Ascending aorta (tissue), 2 donors: ENCODE results near the gene METTL15. TPM values are rescaled to one million over a fixed set of nuclear protein-coding genes. Genes with fewer than 3 reads are reported as not detected.
"Not testable (repeated sequence)": the region's sequence is repeated elsewhere in the genome, so short reads cannot be mapped to it uniquely, and the experiment has no call there.

Experiments
- DNase-seq, 2 donors: peaks; one replicate each; pipeline ENCODE4 v3.0.0-alpha.2; 2019; ENCODE audit warnings: low spot score in 2 of 2
- H3K27ac ChIP-seq, 2 donors: fragments of 200-600 bp; sonication (generic); one replicate each; pipeline ENCODE4 v1.5.1; 2016 to 2017; ENCODE audit warnings: mild to moderate bottlenecking in 1 of 2
- H3K27me3 ChIP-seq: fragments of 200-600 bp; sonication (generic); one replicate; pipeline ENCODE4 v1.5.1; 2017
- H3K36me3 ChIP-seq, 2 donors: fragments of 200-600 bp; sonication (generic); one replicate each; pipeline ENCODE4 v1.5.1; 2016
- H3K4me1 ChIP-seq, 2 donors: fragments of 200-600 bp; sonication (generic); one replicate each; pipeline ENCODE4 v1.5.1; 2016 to 2017; ENCODE audit warnings: mild to moderate bottlenecking in 1 of 2
- H3K4me3 ChIP-seq, 2 donors: fragments of 200-600 bp; sonication (generic); one replicate each; pipeline ENCODE4 v1.5.1; 2016 to 2017; ENCODE audit warnings: mild to moderate bottlenecking in 1 of 2
- H3K9me3 ChIP-seq, 2 donors: fragments of 200-600 bp; sonication (generic); one replicate each; pipeline ENCODE4 v1.5.1; 2016
- CTCF ChIP-seq, 3 experiments: fragments of 200-600 bp in 2 of 3; fragments of 450-650 bp in 1 of 3; sonication (generic) in 2 of 3; IDR thresholded peaks; one replicate each; pipeline ENCODE4 v1.5.1; 2016 to 2019; ENCODE audit warnings: antibody characterized with exemption in 3 of 3, mild to moderate bottlenecking in 1 of 3, moderate library complexity in 1 of 3
- intact Hi-C: fragments of 100-400 bp; cut with DNase I; formaldehyde crosslinking; loops from one replicate; pipeline ENCODE4 v1.15.1; 2023
- total RNA-seq: library from RNA; depleted of rRNA; stranded (reverse); fragments of >200 nt; gene quantifications from one replicate; pipeline ENCODE4 v1.1.0, GENCODE V29; 2016

Gene METTL15
- total RNA-seq, 1 donor from 2014 or later = 0.32 TPM

GRCh38 chr11:28251257-28251656 lies 143.1 kb downstream of the METTL15 start:
- Histone ChIP-seq H3K27ac (no peak overlapping the region), H3K9me3 (peaks cover 0 to 3% of the 10 kb centered on the region in 2 donors), H3K36me3 (no peaks in the 10 kb centered on the region), H3K4me3 (no peak overlapping the region), H3K27me3 (no peaks in the 10 kb centered on the region), H3K4me1 (no peaks in the 10 kb centered on the region)
- no peak for TF ChIP-seq CTCF (IDR thresholded peaks at IDR 0.05)
- intact Hi-C loops = no loop called here
- no peak for DNase-seq

GRCh38 chr11:28257761-28258160 lies 149.6 kb downstream of the METTL15 start:
- no peak for TF ChIP-seq CTCF (IDR thresholded peaks at IDR 0.05)
- Histone ChIP-seq H3K9me3 (peaks cover 0 to 16% of the 10 kb centered on the region in 2 donors), H3K4me3 (no peak overlapping the region), H3K4me1 (no peaks in the 10 kb centered on the region), H3K27ac (no peak overlapping the region), H3K36me3 (peaks cover 0 to 5% of the 10 kb centered on the region in 2 donors), H3K27me3 (no peaks in the 10 kb centered on the region)
- no peak for DNase-seq
- intact Hi-C loops = no loop called here

- no peak for DNase-seq
- no peak overlapping the region for H3K4me3 ChIP-seq
- intact Hi-C loops = no loop called here
- peaks cover 0 to 5% of the 10 kb centered on the region in 2 donors for H3K36me3 ChIP-seq
- TF ChIP-seq CTCF (IDR thresholded peaks at IDR 0.05) = no peak
- peaks cover 0 to 13% of the 10 kb centered on the region in 2 donors for H3K9me3 ChIP-seq
- no peaks in the 10 kb centered on the region for H3K4me1 ChIP-seq
- H3K27ac ChIP-seq = no peak overlapping the region
- H3K27me3 ChIP-seq = no peaks in the 10 kb centered on the region
Observed at GRCh38 chr11:28259177-28259843, 151.1 kb downstream of the METTL15 start.

- no peak for DNase-seq
Observed at GRCh38 chr11:28268925-28269324, 160.7 kb downstream of the METTL15 start.

GRCh38 chr11:28269586-28269985 lies 161.4 kb downstream of the METTL15 start:
- intact Hi-C loops = no loop called here
- no peaks in the 10 kb centered on the region for H3K9me3 ChIP-seq
- H3K4me1 ChIP-seq = no peaks in the 10 kb centered on the region
- no peak for TF ChIP-seq CTCF (IDR thresholded peaks at IDR 0.05)
- DNase-seq = no peak
- H3K4me3 ChIP-seq = no peak overlapping the region
- no peaks in the 10 kb centered on the region for H3K36me3 ChIP-seq
- no peaks in the 10 kb centered on the region for H3K27me3 ChIP-seq
- no peak overlapping the region for H3K27ac ChIP-seq

More at GRCh38 chr11:28268925-28269324, 160.7 kb downstream of the METTL15 start:
- intact Hi-C loops = no loop called here
- H3K27ac ChIP-seq = no peak overlapping the region
- TF ChIP-seq CTCF (IDR thresholded peaks at IDR 0.05) = no peak
- H3K4me3 ChIP-seq = no peak overlapping the region
- H3K9me3 ChIP-seq = no peaks in the 10 kb centered on the region
- no peaks in the 10 kb centered on the region for H3K4me1 ChIP-seq
- no peaks in the 10 kb centered on the region for H3K27me3 ChIP-seq
- H3K36me3 ChIP-seq = no peaks in the 10 kb centered on the region

GRCh38 chr11:28272247-28272646 lies 164.1 kb downstream of the METTL15 start:
- H3K4me1 ChIP-seq, DNase-seq, H3K27me3 ChIP-seq, H3K36me3 ChIP-seq, H3K27ac ChIP-seq, H3K4me3 ChIP-seq, H3K9me3 ChIP-seq, intact Hi-C loops: not testable (repeated sequence)
